Activated naive CD4-positive, alpha-beta T cell treated with anti-CD3 and anti-CD28 coated beads, Interleukin-2, amount 50 U/mL, for 16 hours (primary cell): ENCODE data around the gene MAP2.
"Not testable (repeated sequence)": the region's sequence is repeated elsewhere in the genome, so short reads cannot be mapped to it uniquely, and the experiment has no call there.

Source experiments
- DNase-seq: peaks from one replicate; pipeline ENCODE4 v3.0.0-alpha.2; 2020

The MAP2 gene

DNA sequence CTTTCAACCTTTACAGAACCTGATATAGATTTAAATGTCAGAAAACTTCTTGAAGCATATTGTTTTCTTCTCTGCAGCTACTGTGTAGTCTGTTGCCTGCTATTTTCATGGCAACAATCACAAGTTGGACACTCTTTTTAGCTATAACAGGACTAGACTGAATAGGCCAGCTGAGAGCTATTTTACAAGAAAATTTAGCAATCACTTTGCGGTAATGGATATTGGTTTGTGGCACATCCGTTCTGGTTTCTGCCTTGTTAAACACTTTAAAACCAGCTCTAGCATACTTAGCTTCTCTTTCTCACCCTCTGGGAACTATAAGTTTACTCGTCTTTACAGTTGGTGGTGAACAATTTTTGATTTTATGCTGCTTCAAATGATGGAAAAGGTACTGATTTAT, 125.7 kb downstream of the MAP2 start:
- no peak for DNase-seq

DNA sequence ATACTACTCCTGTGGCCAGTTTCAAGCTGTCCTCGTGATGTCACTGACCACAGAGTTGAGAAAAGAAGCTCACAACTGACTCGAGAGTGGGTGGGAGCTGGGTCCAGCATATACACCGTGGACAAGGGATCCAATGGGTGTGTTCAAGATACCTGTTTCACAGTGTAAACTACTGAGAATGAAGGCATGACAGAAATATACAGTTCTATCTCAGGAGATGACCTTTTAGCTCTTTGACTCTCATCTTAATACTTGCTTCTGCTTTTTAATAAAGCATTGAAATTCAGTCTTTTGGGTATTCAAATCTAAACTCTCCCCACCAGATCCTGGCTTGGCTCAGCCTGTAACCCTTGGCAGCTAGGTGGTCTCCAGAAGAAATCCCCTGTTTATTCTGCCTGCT, 130.1 kb downstream of the MAP2 start:
- DNase-seq: no peak

GRCh38 chr2:209556354-209556961, 132.6 kb downstream of the MAP2 start:
- DNase-seq: no peak

GRCh38 chr2:209560911-209561310, 137.1 kb downstream of the MAP2 start:
- DNase-seq: no peak

- no peak for DNase-seq
These were observed 139.6 kb downstream of the MAP2 start for GRCh38 chr2:209563453-209563852.

DNA sequence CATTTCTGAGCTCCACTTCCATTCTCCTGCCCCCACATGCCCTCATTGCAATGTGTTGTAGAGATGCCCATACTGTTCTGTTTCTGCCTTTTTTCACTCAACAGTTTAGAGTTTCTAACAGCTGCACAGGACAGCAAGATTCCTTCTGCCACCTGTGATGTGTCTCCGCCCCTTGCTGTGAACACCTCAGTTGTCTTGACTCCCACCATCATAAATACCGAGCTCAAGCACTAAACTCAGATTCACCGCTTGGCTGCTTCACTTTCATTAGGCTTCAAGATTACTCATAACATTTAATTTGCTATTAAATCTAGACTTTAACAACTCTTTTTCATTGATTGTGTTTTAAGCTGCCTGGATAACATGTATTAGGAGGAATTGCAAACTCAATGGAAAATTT, 141.0 kb downstream of the MAP2 start:
- DNase-seq: no peak

GRCh38 chr2:209565896-209566582, 142.2 kb downstream of the MAP2 start:
- no peak for DNase-seq

DNA sequence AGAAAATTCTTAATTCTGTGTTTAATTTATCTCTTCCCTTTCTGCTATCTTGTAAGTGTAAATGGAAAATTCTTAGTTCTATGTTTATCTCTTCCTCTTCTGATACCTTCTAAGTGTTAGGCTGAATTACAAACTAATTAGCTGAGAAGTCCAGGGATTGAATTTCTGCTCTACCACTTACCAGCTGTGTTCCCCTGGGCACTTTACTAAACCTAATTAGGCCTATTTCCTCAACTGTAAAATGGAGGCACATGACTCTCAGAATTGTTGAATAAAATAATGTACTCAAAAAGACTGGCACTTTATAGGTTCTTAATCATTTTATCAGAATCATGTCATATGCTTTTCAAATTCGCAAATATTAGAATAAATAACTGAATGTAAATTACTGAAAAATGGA, 146.3 kb downstream of the MAP2 start:
- DNase-seq: no peak

- DNase-seq: no peak
These were observed 150.7 kb downstream of the MAP2 start for GRCh38 chr2:209574515-209574914.

- no peak for DNase-seq
These were observed 153.8 kb downstream of the MAP2 start for GRCh38 chr2:209577376-209578357.

- DNase-seq: no peak
These were observed 154.7 kb downstream of the MAP2 start for GRCh38 chr2:209578394-209579001.

DNA sequence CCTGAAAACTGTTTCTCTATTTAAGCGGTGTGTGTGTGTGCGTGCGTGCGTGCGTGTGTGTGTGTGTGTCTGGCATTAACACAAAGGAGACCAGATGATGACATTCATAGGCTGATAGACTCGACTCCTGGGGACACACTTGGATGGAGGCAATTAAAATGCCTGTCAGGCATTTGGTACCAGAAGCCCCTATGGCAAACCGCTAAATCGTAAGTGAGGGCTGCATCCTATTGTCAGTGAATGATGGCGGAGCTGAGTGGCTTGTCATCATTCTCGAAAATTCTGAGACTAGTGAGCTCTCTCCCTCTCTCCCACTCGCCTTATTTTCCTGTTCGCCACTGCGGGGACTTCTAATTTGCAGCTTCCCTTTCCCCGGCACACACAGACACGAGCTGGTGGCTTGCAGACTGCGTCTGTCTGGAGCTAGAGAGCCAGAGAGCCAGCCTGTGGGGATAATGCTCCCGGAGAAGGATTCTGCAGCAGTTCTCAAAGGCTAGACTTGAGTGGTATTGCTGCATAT, 155.4 kb downstream of the MAP2 start:
- DNase-seq: no peak

DNA sequence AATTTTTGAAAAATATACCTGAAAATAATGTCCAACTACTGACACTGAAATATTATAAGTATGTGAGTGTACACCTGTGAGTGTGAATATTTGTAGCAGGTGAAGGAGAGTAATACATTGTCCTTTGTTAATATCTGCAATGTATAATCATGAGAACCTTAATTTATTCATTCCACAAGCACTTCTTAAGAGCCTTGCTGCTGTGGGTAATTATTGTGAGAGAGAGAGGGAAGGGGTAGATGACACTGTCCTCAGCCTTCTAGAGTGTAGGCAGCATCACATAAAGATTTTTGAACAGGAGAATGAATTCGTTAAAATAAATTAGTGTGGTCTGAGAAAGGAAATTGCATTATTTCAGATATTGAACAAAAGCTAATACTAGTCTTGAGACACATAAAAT, 157.2 kb downstream of the MAP2 start:
- DNase-seq: no peak

DNA sequence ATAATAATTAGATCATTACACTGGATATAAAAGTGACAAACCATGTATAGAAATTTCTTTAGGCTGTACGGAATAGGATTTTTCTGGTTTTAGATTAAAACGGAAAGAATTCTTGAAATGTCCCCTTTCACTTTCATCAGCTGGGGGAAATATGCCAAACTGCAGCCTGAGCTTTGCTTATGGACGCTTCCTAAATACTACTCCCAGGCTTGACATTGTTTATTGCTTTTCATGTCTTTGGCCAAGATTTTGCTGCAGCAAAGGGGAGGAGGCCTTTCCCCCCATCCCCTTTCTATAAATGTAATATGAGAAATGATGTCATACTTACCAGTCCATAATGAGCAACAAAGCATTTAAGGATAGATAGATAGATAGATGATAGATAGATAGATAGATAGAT, 158.4 kb downstream of the MAP2 start:
- DNase-seq: no peak

- no peak for DNase-seq
These were observed 160.6 kb downstream of the MAP2 start for GRCh38 chr2:209584472-209584871.

GRCh38 chr2:209584915-209585314, 161.1 kb downstream of the MAP2 start:
- DNase-seq: no peak

DNA sequence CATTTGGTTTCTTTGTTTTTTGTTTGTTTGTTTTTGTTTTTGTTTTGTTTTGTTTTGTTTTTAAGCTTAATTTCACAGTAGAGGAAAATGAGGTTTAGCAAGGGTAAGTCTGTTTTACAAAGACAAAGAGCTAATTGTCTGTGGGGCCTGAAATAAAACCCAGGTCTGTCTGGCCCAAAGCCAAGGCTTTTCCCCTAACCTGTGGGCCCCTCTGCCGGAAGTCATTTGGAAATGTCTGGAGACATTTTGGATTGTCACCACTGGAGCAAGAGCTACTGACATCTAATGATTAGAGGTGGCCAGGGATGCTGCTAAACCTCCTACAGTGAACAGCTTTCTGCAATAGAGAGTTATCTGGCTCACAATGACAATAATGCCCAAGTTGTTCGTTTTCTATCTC, 167.2 kb downstream of the MAP2 start:
- DNase-seq: no peak

- no peak for DNase-seq
These were observed 168.3 kb downstream of the MAP2 start for GRCh38 chr2:209592106-209592505.

DNA sequence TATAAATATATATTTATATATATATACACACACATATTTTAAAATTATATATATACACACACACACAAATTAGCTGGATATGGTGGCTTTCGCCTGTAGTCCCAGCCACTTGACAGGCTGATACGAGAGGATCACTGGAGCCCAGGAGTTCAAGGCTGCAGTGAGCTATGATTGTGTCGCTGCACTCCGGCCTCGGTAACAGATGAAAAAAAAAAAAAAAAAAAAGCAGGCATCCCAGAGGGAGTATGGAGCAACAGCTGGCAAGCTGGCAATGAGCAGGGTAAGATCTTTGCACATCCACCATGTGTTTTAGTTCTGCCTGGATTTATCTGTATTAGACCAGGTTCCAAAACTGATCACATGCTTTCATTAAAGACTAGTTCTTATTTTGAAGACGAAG, 170.1 kb downstream of the MAP2 start:
- no peak for DNase-seq

DNA sequence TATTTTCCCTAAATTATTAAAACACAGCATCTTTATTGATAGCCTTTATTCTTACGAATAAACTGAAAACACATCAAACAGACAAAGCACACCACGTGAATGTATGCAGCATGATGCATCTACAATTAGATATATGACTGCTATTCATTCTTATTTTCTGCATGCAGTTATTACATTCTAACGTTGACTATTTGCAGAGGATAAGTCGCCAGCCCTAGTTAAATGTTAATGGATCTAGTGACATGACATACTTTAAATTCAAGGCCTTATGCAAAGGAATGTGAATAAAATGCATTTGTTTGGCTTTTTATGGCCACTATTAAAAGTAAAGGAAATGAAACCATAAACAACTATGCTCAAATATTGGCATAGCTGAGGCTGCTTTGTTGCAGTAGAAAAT, 172.4 kb downstream of the MAP2 start:
- DNase-seq: no peak

DNA sequence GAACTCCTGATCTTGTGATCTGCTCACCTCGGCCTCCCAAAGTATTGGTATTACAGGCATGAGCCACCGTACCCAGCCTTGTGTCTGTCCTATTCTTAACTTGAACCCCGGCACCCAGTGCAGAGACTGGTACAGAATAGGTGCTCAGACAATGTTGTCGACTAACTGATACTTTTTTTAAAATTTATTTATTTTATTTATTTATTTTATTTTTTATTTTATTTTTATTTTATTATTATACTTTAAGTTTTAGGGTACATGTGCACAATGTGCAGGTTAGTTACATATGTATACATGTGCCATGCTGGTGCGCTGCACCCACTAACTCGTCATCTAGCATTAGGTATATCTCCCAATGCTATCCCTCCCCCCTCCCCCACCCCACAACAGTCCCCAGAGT, 174.4 kb downstream of the MAP2 start:
- DNase-seq: not testable (repeated sequence)

DNA sequence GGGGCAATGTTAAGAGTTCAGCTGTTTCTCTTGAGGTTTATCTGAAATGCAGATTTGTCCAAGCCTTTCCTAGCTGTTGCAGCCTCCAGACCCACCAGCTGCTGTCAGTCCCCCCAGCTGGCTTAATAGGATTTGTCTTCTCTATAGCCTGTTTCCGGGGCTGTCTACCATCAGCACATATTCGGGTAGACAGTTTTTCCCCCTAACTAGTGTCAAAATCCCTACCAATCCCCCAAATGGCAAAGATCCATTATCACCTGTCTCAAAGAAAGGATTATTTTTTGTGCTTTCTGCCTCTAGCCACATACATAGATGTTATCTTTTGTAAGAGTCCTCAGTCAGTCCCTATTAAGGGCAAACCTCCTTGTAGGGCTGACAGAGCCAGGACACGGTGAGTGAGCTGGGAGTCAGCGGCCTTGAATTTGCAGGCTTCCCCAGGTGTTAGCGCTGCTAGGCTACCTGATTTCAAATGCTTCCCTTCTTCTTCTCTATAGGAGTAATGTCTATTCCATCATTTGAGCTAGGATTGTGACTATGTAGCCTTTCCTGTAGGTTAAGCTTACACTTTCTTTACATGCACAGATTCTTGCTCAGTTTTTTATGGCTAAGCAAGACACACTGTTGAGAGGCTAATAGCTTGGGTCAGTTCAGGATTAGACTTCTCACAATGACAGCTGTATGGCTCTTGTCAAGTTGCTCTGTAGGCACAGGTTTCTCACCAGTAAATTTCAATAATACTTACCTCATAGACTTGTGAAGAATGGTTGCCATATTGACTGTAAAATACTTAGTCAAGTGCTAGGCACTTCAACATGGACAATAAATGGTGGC, 176.7 kb downstream of the MAP2 start:
- no peak for DNase-seq
